ENCODE measurements around the gene IQGAP3.
A peak's percentile ranks its signal among the peaks of the same experiment; 100 is the strongest.
"Not testable (repeated sequence)": the region's sequence is repeated elsewhere in the genome, so short reads cannot be mapped to it uniquely, and the experiment has no call there.

The IQGAP3 gene

DNA sequence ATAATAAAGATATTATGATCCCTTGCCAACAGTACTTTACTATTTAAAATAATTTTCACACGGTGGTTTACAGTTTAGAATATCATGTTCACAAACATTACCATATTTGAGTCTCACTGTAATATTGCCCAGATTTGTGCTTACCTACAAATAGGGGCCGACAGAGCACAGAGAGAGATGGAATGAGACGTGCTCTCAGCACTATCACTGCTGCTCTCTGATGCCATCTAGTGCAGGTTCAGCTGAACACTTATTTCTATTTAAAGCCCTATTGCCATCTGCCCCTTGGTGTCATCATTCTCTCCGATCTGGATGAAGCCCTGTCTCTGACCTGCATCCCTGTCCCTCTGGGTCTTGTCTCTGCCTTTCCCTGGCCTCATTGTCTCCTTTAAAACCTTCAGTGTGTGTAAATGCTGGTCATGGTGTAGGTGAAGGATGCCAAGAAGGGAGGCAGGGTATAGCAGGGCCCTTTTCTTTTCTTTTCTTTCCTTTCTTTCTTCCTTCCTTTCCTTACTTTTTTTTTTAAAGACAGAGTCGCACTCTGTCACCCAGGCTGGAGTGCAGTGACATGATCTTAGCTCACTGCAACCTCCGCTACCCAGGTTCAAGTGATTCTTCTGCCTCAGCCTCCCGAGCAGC is 35.8 kb upstream of the IQGAP3 start:
- H2AFZ ChIP-seq (ENCODE audit: low read depth), result no peak overlapping the region
- peak overlapping the region; percentile 39 for H3K4me2 ChIP-seq

DNA sequence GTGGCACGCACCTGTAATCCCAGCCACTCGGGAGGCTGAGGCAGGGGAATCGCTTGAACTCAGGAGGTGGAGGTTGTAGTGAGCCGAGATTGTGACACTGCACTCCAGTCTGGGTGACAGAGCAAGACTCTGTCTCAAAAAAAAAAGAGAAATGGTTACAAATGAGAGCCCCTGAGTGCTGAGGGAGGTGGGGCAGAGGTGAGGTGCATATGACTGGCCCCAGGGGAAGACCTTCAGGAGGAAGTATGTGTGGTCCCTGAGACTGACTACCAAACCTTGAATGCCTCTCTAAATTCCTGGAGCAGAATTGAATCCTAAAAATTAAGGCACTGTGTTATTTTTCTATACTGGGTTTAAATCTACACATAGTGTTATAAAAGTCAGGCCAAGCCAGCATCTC is 35.0 kb upstream of the IQGAP3 start:
- not testable (repeated sequence) for H3K79me2 ChIP-seq (ENCODE audit: insufficient read depth, low read depth); H3K36me3 ChIP-seq (ENCODE audit: insufficient read depth); H4K20me1 ChIP-seq (ENCODE audit: insufficient read depth); H3K9ac ChIP-seq; H3K4me3 ChIP-seq (IDR thresholded peaks at IDR 0.05; ENCODE audit: insufficient read depth, low read depth, low read length); H3K4me2 ChIP-seq; H2AFZ ChIP-seq (ENCODE audit: low read depth); H3K27ac ChIP-seq
- H3K4me1 ChIP-seq (ENCODE audit: low read depth, poor library complexity, severe bottlenecking), result peaks cover 23% of the 10 kb centered on the region
- H3K27me3 ChIP-seq (ENCODE audit: insufficient read depth, low read depth), result peaks cover 32% of the 10 kb centered on the region

More for the DNA sequence above, 35.8 kb upstream of the IQGAP3 start:
- no peak overlapping the region for H3K27ac ChIP-seq
- peaks cover 17% of the 10 kb centered on the region for H3K4me1 ChIP-seq (ENCODE audit: low read depth, poor library complexity, severe bottlenecking)
- TF ChIP-seq, protein P1, sequence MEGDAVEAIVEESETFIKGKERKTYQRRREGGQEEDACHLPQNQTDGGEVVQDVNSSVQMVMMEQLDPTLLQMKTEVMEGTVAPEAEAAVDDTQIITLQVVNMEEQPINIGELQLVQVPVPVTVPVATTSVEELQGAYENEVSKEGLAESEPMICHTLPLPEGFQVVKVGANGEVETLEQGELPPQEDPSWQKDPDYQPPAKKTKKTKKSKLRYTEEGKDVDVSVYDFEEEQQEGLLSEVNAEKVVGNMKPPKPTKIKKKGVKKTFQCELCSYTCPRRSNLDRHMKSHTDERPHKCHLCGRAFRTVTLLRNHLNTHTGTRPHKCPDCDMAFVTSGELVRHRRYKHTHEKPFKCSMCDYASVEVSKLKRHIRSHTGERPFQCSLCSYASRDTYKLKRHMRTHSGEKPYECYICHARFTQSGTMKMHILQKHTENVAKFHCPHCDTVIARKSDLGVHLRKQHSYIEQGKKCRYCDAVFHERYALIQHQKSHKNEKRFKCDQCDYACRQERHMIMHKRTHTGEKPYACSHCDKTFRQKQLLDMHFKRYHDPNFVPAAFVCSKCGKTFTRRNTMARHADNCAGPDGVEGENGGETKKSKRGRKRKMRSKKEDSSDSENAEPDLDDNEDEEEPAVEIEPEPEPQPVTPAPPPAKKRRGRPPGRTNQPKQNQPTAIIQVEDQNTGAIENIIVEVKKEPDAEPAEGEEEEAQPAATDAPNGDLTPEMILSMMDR (conservative IDR thresholded peaks at IDR 0.05; ENCODE audit: low read depth, low read length), result peak; percentile 98
- H4K20me1 ChIP-seq (ENCODE audit: insufficient read depth), result no peaks in the 10 kb centered on the region
- no peaks in the 10 kb centered on the region for H3K79me2 ChIP-seq (ENCODE audit: insufficient read depth, low read depth)
- peaks cover 40% of the 10 kb centered on the region for H3K27me3 ChIP-seq (ENCODE audit: insufficient read depth, low read depth)
- H3K36me3 ChIP-seq (ENCODE audit: insufficient read depth), result no peaks in the 10 kb centered on the region
- H3K9ac ChIP-seq, result no peak overlapping the region
- no peak overlapping the region for H3K4me3 ChIP-seq (IDR thresholded peaks at IDR 0.05; ENCODE audit: insufficient read depth, low read depth, low read length)

GRCh38 chr1:156602557-156602993 is 30.2 kb upstream of the IQGAP3 start:
- H3K27ac ChIP-seq, result no peak overlapping the region
- H3K36me3 ChIP-seq (ENCODE audit: insufficient read depth), result peaks cover 6% of the 10 kb centered on the region; the same call in 1 of the 2 replicates
- peaks cover 7% of the 10 kb centered on the region; the same call in 1 of the 2 replicates for H3K27me3 ChIP-seq (ENCODE audit: insufficient read depth, low read depth)
- no peaks in the 10 kb centered on the region for H4K20me1 ChIP-seq (ENCODE audit: insufficient read depth)
- peak overlapping the region; percentile 96; the same call in 1 of the 2 replicates for H2AFZ ChIP-seq (ENCODE audit: low read depth)
- no peak overlapping the region for H3K9ac ChIP-seq
- TF ChIP-seq, protein P1 (conservative IDR thresholded peaks at IDR 0.05; ENCODE audit: low read depth, low read length), result peak; percentile 85
- H3K4me2 ChIP-seq, result peak overlapping the region; percentile 77; the same call in 1 of the 2 replicates
- H3K4me3 ChIP-seq (IDR thresholded peaks at IDR 0.05; ENCODE audit: insufficient read depth, low read depth, low read length), result no peak overlapping the region
- peaks cover 30% of the 10 kb centered on the region for H3K4me1 ChIP-seq (ENCODE audit: low read depth, poor library complexity, severe bottlenecking)
- H3K79me2 ChIP-seq (ENCODE audit: insufficient read depth, low read depth), result peaks cover 37% of the 10 kb centered on the region

GRCh38 chr1:156601892-156602291 is 29.5 kb upstream of the IQGAP3 start:
- peak overlapping the region; percentile 96 for H2AFZ ChIP-seq (ENCODE audit: low read depth)
- H3K27ac ChIP-seq, result peak overlapping the region; percentile 77
- no peaks in the 10 kb centered on the region for H4K20me1 ChIP-seq (ENCODE audit: insufficient read depth)
- TF ChIP-seq, protein P1 (conservative IDR thresholded peaks at IDR 0.05; ENCODE audit: low read depth, low read length), result no peak
- peaks cover 12% of the 10 kb centered on the region; the same call in 1 of the 2 replicates for H3K36me3 ChIP-seq (ENCODE audit: insufficient read depth)
- peaks cover under 1% of the 10 kb centered on the region; the same call in 1 of the 2 replicates for H3K27me3 ChIP-seq (ENCODE audit: insufficient read depth, low read depth)
- peak overlapping the region; percentile 99 for H3K4me3 ChIP-seq (IDR thresholded peaks at IDR 0.05; ENCODE audit: insufficient read depth, low read depth, low read length)
- peaks cover 40% of the 10 kb centered on the region for H3K79me2 ChIP-seq (ENCODE audit: insufficient read depth, low read depth)
- H3K9ac ChIP-seq, result peak overlapping the region; percentile 92
- peak overlapping the region; percentile 77 for H3K4me2 ChIP-seq
- H3K4me1 ChIP-seq (ENCODE audit: low read depth, poor library complexity, severe bottlenecking), result peaks cover 28% of the 10 kb centered on the region

Data from KMS-11 (cell line).